BJ (cell line): ENCODE data around the gene RALB. TPM values are rescaled to one million over a fixed set of nuclear protein-coding genes. Genes with fewer than 3 reads are reported as not detected.
"Not testable (repeated sequence)": the region's sequence is repeated elsewhere in the genome, so short reads cannot be mapped to it uniquely, and the experiment has no call there.

ENCODE experiments used
- CTCF ChIA-PET: fragments of 350-600 bp; formaldehyde crosslinking; extraction: SDS; loops from one replicate; lab custom pipeline; 2021; ENCODE audit warnings: antibody characterized with exemption, inconsistent platforms; lab: Yijun Ruan, JAX
- POLR2A ChIA-PET: fragments of 300-600 bp; sonication (Branson Sonifier 250); formaldehyde crosslinking; extraction: SDS; loops from one replicate; lab custom pipeline; 2021; ENCODE audit warnings: antibody characterized with exemption; lab: Charles Lee
- DNase-seq: peaks from one replicate; pipeline ENCODE4 v3.0.0-alpha.2; 2011; ENCODE audit warnings: low read depth
- H3K27me3 ChIP-seq: 2 replicates; pipeline ENCODE4 v1.6.0; 2011; ENCODE audit warnings: low read length; ENCODE audit not compliant: control insufficient read depth, insufficient read depth
- H3K36me3 ChIP-seq: 2 replicates; pipeline ENCODE4 v1.5.1; 2011; ENCODE audit warnings: low read length; ENCODE audit not compliant: control insufficient read depth, insufficient read depth
- H3K4me3 ChIP-seq: 2 replicates; pipeline ENCODE4 v1.5.1; 2011; ENCODE audit warnings: low read depth, mild to moderate bottlenecking, control low read depth, low read length
- polyA plus RNA-seq: library from polyadenylated mRNA; depleted of rRNA; stranded (reverse); fragments of >200 nt; gene quantifications from 2 replicates; pipeline ENCODE4 v1.2.3, GENCODE V29; 2011
- TF ChIP-seq, protein P1 (sequence below): IDR thresholded peaks from 2 replicates; pipeline ENCODE4 v1.5.1; 2011; ENCODE audit warnings: low read depth, mild to moderate bottlenecking, control low read depth, inconsistent platforms, low read length, moderate library complexity; ENCODE audit not compliant: insufficient read depth

The RALB gene
- polyA plus RNA-seq, 1 experiment = 33.3 TPM

DNA sequence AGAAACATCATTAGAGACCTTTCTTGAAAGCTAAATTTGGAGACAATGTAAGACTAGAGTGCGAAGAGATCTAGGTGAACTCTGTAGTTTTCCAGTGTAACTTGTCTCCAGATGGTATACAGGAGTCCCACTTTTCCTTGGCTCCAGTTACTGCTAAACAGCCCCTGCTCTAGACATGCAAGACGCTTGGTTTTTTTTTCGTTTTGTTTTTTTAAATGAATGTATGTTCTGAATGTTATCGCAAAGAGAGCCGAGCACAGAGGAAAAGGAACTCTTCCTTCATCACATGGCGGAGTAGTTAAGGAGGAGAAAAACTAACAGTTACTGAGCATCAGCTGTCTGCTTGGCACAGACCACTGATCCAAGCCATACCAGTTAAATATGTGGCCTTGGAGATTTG, 2.4 kb downstream of the RALB start:
- Histone ChIP-seq H3K4me3 (no peak overlapping the region), H3K36me3 (no peaks in the 10 kb centered on the region; the same call in 1 of the 2 replicates), H3K27me3 (no peaks in the 10 kb centered on the region)
- CTCF ChIA-PET = interaction anchor here (1.6 kb wide), 1 partner anchor 13 kb away, joined by 3 read pairs; no protein-coding TSS in a partner anchor
- no peak for DNase-seq
- POLR2A ChIA-PET = no interaction called here
- TF ChIP-seq, protein P1, sequence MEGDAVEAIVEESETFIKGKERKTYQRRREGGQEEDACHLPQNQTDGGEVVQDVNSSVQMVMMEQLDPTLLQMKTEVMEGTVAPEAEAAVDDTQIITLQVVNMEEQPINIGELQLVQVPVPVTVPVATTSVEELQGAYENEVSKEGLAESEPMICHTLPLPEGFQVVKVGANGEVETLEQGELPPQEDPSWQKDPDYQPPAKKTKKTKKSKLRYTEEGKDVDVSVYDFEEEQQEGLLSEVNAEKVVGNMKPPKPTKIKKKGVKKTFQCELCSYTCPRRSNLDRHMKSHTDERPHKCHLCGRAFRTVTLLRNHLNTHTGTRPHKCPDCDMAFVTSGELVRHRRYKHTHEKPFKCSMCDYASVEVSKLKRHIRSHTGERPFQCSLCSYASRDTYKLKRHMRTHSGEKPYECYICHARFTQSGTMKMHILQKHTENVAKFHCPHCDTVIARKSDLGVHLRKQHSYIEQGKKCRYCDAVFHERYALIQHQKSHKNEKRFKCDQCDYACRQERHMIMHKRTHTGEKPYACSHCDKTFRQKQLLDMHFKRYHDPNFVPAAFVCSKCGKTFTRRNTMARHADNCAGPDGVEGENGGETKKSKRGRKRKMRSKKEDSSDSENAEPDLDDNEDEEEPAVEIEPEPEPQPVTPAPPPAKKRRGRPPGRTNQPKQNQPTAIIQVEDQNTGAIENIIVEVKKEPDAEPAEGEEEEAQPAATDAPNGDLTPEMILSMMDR = no peak

DNA sequence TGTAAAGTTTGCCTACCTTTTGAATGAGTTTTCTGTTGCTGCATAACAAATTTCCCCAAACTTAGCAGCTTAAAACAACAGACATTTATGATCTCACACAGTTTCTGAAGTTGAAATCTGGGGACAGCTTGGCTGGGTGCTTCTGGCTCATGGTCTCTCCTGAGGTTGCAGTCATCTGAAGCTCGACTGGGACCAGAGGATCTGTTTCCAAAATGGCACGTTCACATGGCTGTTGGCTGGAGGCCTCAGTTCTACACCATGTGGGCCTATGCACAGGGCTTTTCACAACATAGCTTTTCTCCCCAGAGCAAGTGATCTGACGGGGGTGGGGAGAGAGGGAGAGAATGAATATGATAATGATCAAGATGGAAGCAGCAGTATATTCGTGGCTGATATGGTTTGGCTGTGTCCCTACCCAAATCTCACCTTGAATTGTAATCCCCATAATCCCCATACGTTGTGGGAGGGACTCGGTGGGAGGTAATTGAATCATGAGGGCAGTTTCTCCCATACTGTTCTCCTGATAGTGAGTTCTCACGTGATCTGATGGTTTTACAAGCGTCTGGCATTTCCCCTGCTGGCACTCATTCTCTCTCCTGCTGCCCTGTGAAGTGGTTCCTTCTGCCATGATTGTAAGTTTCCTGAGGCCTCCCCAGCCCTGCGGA, 3.5 kb downstream of the RALB start:
- POLR2A ChIA-PET = no interaction called here
- no peak for DNase-seq
- CTCF ChIA-PET = interaction anchor here (1.2 to 2.1 kb wide), 3 partner anchors 12 to 58 kb away, joined by 3 to 7 read pairs (median 5); no protein-coding TSS in a partner anchor
- H3K27me3 ChIP-seq = no peaks in the 10 kb centered on the region
- no peaks in the 10 kb centered on the region; the same call in 1 of the 2 replicates for H3K36me3 ChIP-seq
- TF ChIP-seq, protein P1 = no peak
- H3K4me3 ChIP-seq = no peak overlapping the region

DNA sequence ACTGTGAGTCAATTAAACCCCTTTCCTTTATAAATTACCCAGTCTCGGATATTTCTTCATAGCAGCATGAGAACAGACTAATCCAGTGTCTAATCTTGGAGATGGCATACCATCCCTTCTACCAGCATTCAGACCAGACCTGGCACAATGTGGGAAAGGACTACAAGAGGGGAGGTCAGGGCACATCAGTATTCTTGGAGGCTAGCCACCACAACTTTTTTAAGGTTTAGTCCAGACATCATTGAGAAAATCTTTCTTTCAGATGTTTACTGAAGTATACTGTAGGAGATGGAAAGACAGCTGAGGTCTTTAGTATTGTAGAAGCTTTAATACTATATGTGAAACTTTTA, 4.0 kb downstream of the RALB start:
- DNase-seq = no peak
- ChIA-PET POLR2A (no interaction called here), CTCF (interaction anchor here (1.2 to 2.1 kb wide), 3 partner anchors 10 to 57 kb away, joined by 5 to 7 read pairs (median 7); no protein-coding TSS in a partner anchor)
- TF ChIP-seq, protein P1 = no peak
- Histone ChIP-seq H3K4me3 (no peak overlapping the region), H3K27me3 (no peaks in the 10 kb centered on the region), H3K36me3 (no peaks in the 10 kb centered on the region; the same call in 1 of the 2 replicates)

DNA sequence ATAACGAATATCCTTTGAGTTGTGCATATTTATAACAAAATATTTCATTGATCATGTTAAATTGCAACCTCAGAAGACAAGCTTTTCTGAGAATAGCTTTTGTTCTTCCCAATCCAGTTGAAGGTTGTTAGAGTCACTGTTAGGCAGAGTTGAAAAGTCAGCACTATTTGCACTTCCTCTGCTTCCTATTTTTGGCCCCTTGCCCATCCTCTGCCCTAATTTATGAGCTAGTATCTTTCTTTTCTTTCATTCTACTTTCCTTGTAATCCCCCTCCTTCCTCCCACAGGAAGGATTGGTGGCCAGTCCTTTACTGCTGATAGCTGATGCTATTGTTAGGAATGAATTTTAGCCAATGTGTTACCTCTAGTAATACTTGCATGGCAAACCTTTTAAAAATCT, 4.9 kb downstream of the RALB start:
- no peak for DNase-seq
- POLR2A ChIA-PET = no interaction called here
- TF ChIP-seq, protein P1 = no peak
- Histone ChIP-seq H3K36me3 (no peaks in the 10 kb centered on the region; the same call in 1 of the 2 replicates), H3K4me3 (no peak overlapping the region), H3K27me3 (no peaks in the 10 kb centered on the region)
- CTCF ChIA-PET = interaction anchor here (1.5 to 2.1 kb wide), 3 partner anchors 9 to 55 kb away, joined by 3 to 7 read pairs (median 7); no protein-coding TSS in a partner anchor

DNA sequence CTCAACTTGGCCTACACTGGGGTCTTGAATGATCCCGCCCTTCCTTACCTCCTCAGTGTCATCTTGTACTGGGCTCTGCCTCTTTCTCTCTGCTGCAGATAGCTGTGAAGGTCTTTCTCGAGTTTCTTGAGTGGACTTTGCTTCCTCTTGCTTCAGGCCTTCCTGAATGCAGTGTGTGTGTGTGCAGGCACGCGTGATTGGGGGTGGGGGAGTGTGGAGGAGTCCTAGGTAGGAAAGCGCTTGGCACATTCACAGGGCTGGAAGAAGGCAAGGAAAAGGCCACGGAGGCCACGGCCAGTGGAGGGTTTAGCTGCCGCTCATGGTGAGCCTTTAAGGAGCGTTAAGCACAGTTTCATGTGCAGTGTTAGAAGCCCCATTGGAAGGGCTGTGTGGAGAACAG, 5.5 kb downstream of the RALB start:
- no peaks in the 10 kb centered on the region; the same call in 1 of the 2 replicates for H3K36me3 ChIP-seq
- DNase-seq = no peak
- no peaks in the 10 kb centered on the region for H3K27me3 ChIP-seq
- ChIA-PET CTCF (interaction anchor here (1.5 to 2.1 kb wide), 3 partner anchors 8 to 55 kb away, joined by 3 to 7 read pairs (median 7); no protein-coding TSS in a partner anchor), POLR2A (no interaction called here)
- TF ChIP-seq, protein P1 = no peak
- no peak overlapping the region for H3K4me3 ChIP-seq

DNA sequence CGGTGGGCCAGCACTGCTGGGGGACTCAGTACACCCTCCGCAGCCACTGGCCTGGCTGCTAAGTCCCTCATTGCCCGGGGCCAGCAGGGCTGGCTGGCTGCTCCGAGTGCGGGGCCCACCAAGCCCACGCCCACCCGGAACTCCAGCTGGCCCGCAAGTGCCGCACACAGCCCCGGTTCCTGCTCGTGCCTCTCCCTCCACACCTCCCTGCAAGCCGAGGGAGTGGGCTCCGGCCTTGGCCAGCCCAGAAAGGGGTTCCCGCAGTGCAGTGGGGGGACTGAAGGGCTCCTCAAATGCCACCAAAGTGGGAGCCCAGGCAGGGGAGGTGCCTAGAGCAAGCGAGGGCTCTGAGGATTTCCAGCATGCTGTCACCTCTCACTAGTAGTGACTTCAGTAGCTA, 7.3 kb downstream of the RALB start:
- CTCF ChIA-PET, DNase-seq, H3K27me3 ChIP-seq, POLR2A ChIA-PET, H3K36me3 ChIP-seq, H3K4me3 ChIP-seq: not testable (repeated sequence)
